ENCODE data around the gene CASR. TPM values are rescaled to one million over a fixed set of nuclear protein-coding genes. Genes with fewer than 3 reads are reported as not detected.
A peak's percentile ranks its signal among the peaks of the same experiment; 100 is the strongest.

CASR gene
- total RNA-seq, 1 donor from 2014 or later: not detected

DNA sequence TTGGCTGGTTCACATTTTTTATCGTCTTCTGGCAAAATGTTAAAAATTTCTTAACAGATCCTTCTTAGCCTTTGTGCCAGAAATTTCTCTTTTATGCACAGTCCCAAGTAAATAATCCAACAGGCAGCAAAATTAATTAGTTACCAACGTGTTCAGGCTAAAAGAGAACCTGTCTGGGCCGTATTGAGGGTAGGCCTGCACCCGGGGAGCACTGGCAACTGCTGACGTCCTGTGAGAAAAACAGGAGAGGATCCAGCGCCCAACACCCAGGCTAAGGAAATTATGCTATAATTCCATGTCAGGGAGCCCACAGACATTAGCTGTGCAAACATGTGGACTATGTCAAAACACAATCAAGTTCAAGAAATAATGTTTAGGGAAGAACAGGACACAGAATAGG is 110.9 kb downstream of the CASR start:
- Mint-ChIP-seq H3K4me1 (ENCODE audit: low read depth, unreplicated experiment) (no peaks in the 10 kb centered on the region), H3K27ac (ENCODE audit: unreplicated experiment) (no peak overlapping the region), H3K27me3 (ENCODE audit: unreplicated experiment) (no peaks in the 10 kb centered on the region), H3K36me3 (ENCODE audit: unreplicated experiment) (no peaks in the 10 kb centered on the region), H3K4me3 (ENCODE audit: unreplicated experiment) (no peak overlapping the region), H3K9me3 (ENCODE audit: unreplicated experiment) (no peaks in the 10 kb centered on the region)
- no peak for DNase-seq
- TF ChIP-seq, protein P1, sequence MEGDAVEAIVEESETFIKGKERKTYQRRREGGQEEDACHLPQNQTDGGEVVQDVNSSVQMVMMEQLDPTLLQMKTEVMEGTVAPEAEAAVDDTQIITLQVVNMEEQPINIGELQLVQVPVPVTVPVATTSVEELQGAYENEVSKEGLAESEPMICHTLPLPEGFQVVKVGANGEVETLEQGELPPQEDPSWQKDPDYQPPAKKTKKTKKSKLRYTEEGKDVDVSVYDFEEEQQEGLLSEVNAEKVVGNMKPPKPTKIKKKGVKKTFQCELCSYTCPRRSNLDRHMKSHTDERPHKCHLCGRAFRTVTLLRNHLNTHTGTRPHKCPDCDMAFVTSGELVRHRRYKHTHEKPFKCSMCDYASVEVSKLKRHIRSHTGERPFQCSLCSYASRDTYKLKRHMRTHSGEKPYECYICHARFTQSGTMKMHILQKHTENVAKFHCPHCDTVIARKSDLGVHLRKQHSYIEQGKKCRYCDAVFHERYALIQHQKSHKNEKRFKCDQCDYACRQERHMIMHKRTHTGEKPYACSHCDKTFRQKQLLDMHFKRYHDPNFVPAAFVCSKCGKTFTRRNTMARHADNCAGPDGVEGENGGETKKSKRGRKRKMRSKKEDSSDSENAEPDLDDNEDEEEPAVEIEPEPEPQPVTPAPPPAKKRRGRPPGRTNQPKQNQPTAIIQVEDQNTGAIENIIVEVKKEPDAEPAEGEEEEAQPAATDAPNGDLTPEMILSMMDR (IDR thresholded peaks at IDR 0.05; ENCODE audit: partially characterized antibody, unreplicated experiment): no peak

GRCh38 chr3:122295266-122296062 is 112.0 kb downstream of the CASR start:
- no peaks in the 10 kb centered on the region for H3K4me1 Mint-ChIP-seq (ENCODE audit: low read depth, unreplicated experiment)

GRCh38 chr3:122298239-122298638 is 114.8 kb downstream of the CASR start:
- no peaks in the 10 kb centered on the region for H3K9me3 Mint-ChIP-seq (ENCODE audit: unreplicated experiment)
- no peaks in the 10 kb centered on the region for H3K4me1 Mint-ChIP-seq (ENCODE audit: low read depth, unreplicated experiment)
- no peak for DNase-seq
- H3K36me3 Mint-ChIP-seq (ENCODE audit: unreplicated experiment): no peaks in the 10 kb centered on the region
- H3K4me3 Mint-ChIP-seq (ENCODE audit: unreplicated experiment): no peak overlapping the region
- TF ChIP-seq, protein P1 (IDR thresholded peaks at IDR 0.05; ENCODE audit: partially characterized antibody, unreplicated experiment): no peak
- no peaks in the 10 kb centered on the region for H3K27me3 Mint-ChIP-seq (ENCODE audit: unreplicated experiment)
- H3K27ac Mint-ChIP-seq (ENCODE audit: unreplicated experiment): no peak overlapping the region

More at GRCh38 chr3:122295266-122296062, 112.0 kb downstream of the CASR start:
- no peaks in the 10 kb centered on the region for H3K36me3 Mint-ChIP-seq (ENCODE audit: unreplicated experiment)
- no peak overlapping the region for H3K4me3 Mint-ChIP-seq (ENCODE audit: unreplicated experiment)
- DNase-seq: no peak
- no peaks in the 10 kb centered on the region for H3K9me3 Mint-ChIP-seq (ENCODE audit: unreplicated experiment)
- H3K27ac Mint-ChIP-seq (ENCODE audit: unreplicated experiment): no peak overlapping the region
- H3K27me3 Mint-ChIP-seq (ENCODE audit: unreplicated experiment): no peaks in the 10 kb centered on the region
- TF ChIP-seq, protein P1 (IDR thresholded peaks at IDR 0.05; ENCODE audit: partially characterized antibody, unreplicated experiment): no peak

DNA sequence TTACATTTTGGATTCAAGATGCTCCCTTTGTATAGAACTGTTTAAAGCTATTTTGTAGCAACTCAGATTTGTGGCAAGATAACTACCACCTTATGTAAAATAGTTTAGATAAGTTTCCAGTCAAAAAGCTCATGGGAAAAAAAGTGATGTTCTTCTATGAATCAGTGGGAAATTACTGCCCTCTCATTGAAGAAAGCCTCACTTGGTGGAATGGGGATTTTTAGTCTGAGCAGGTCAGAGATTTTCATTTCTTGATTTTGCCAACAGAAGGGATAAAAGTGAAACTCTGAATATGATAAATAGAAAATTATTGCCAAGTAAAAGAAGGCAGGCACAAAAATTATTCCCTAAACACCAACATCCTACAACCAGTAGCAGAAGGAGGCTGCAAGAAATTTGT is 115.7 kb downstream of the CASR start:
- no peak for DNase-seq
- TF ChIP-seq, protein P1 (IDR thresholded peaks at IDR 0.05; ENCODE audit: partially characterized antibody, unreplicated experiment): no peak
- Mint-ChIP-seq H3K27me3 (ENCODE audit: unreplicated experiment) (no peaks in the 10 kb centered on the region), H3K27ac (ENCODE audit: unreplicated experiment) (no peak overlapping the region), H3K9me3 (ENCODE audit: unreplicated experiment) (no peaks in the 10 kb centered on the region), H3K4me3 (ENCODE audit: unreplicated experiment) (no peak overlapping the region), H3K36me3 (ENCODE audit: unreplicated experiment) (no peaks in the 10 kb centered on the region), H3K4me1 (ENCODE audit: low read depth, unreplicated experiment) (no peaks in the 10 kb centered on the region)

GRCh38 chr3:122299872-122300460 is 116.5 kb downstream of the CASR start:
- H3K27me3 Mint-ChIP-seq (ENCODE audit: unreplicated experiment): no peaks in the 10 kb centered on the region
- no peak for DNase-seq
- TF ChIP-seq, protein P1 (IDR thresholded peaks at IDR 0.05; ENCODE audit: partially characterized antibody, unreplicated experiment): peak; percentile 75
- no peaks in the 10 kb centered on the region for H3K36me3 Mint-ChIP-seq (ENCODE audit: unreplicated experiment)
- no peaks in the 10 kb centered on the region for H3K9me3 Mint-ChIP-seq (ENCODE audit: unreplicated experiment)
- H3K4me1 Mint-ChIP-seq (ENCODE audit: low read depth, unreplicated experiment): no peaks in the 10 kb centered on the region
- no peak overlapping the region for H3K27ac Mint-ChIP-seq (ENCODE audit: unreplicated experiment)
- no peak overlapping the region for H3K4me3 Mint-ChIP-seq (ENCODE audit: unreplicated experiment)
